Fibroblast of peridontal ligament (primary cell): ENCODE data around the gene TNS1.
A peak's percentile ranks its signal among the peaks of the same experiment; 100 is the strongest.

Experiments used
- DNase-seq: peaks from one replicate; pipeline ENCODE4 v3.0.0-alpha.2; 2010; ENCODE audit errors: extremely low read depth

TNS1 gene

DNA sequence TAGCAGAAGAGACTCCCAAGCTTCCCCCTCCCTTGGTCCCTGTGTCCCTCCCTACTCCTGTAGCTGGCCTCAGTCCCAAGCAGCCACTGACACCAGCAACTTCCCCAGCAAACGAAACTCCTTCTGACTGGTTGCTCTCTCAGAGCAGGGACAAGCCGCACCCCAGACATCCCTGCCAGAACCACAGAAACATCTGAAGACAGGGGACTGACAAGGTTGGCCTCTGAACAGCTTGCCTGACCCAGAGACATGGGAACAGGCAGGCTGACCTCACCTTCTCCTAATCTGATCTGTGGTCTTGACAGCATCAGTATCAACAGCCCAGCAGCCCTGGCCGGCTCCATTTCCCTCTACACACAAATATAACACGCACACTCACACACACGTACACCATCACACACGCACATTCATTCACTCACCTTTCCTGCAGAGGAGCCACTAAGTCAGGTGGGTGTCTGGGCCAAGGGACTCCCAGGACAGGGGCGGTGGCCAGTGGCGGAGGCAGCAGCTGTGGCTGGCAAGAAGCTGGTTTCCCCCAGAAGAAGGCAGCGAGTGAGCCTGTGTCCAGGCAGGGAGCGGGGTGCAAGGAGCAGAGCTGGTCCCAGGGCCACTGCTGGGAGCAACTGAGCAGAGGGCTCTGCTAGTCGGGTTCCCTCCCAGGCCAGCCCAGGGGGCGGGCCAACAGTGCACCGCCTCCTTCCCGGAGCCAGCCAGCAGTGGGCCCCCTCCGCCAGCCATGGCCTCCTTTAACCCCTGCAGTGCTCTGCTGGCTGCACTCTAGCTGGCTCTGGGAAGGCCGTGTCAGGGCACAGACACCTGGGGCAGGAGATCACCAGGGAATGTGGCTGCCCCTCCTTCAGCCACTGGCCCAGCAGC, 59.1 kb downstream of the TNS1 start:
- DNase-seq = peak; percentile 35

DNA sequence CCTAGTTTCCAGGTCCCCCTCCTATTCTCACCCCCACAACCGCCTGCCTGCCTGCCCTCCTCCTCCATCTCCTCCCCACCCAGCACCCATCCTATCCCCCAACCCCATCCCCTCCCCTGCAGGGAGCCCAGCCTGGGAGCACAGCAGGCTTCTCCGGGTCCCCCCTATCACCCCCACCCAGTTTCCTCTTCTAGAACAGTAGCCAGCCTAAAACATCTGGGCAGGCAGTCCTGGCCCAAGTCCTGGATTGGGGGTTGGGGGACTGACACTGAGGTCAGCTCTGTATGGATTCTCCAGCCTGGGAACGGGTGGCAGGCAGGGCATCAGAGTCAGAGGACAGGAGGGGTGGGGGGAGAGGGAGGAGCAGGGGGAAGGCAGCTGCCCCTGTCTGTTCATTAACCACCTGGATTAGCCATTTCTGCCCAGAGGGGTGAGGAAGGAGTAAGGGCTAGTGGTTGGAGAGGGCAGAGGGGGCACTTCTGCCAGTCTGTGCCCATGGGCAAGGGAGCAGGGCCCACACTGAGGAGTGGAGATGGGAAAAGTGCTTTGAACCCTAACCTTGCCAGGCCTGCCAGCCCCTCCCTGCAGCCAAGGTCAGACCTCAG, 60.0 kb downstream of the TNS1 start:
- DNase-seq = no peak

DNA sequence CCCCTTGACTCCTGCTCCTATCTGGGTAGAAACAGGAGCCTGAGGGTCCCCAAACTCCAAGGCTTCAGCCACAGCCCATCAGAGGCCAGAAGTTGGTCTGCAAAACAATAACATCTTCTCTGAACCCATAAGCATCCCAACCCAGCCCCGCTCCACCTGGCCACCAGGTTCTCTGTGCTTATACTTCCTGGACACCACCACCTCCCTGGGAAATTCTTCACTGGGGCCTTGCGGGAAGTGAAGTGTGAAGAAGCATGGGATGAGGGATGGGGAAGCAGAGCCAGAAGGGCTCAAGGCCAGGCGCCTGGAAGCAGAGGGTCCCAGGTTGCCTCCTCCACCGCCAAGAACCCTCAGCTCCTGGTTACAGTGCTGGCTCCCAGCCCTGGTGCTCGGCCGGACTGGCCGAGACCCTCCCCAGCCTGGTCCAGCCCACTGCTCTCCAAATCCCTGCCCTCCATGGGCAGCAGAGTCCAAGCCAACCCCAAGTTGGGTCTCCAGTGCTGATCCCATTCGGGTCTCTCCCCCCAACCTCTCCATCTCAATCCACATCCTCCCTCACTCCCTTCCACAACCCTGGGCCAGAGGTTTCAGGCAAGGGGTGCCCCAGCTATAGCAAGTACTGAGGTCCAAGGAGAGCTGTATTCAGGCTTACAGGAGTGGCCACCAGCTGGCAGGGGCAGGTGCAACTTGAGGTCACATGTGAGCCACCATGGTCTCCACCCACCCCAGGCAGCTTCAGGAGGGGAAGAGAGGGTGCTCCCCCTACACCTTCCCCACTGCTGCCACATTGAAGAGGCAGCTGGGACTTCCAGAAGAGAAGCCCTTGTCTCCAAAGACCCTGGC, 60.7 kb downstream of the TNS1 start:
- DNase-seq = no peak

DNA sequence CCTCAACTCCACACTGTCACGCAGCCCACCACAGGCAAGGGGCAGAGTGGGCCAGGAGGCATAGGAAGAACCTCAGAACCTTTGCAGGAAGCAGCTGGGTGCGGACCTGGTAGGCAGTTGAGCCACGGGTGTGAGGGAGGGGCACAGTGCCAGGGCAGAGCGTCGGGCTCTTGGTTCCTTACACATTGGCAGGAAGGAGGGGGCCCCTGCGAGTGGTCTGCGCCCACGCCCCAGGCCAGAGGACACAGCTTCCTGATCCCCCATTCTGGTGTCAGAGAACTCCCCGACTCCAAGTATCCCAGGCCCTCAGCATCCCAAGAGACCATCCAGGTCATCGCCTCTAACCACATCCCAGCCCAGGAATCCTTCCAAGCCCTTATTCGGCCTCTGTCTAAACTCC, 61.5 kb downstream of the TNS1 start:
- peak; percentile 44 for DNase-seq

DNA sequence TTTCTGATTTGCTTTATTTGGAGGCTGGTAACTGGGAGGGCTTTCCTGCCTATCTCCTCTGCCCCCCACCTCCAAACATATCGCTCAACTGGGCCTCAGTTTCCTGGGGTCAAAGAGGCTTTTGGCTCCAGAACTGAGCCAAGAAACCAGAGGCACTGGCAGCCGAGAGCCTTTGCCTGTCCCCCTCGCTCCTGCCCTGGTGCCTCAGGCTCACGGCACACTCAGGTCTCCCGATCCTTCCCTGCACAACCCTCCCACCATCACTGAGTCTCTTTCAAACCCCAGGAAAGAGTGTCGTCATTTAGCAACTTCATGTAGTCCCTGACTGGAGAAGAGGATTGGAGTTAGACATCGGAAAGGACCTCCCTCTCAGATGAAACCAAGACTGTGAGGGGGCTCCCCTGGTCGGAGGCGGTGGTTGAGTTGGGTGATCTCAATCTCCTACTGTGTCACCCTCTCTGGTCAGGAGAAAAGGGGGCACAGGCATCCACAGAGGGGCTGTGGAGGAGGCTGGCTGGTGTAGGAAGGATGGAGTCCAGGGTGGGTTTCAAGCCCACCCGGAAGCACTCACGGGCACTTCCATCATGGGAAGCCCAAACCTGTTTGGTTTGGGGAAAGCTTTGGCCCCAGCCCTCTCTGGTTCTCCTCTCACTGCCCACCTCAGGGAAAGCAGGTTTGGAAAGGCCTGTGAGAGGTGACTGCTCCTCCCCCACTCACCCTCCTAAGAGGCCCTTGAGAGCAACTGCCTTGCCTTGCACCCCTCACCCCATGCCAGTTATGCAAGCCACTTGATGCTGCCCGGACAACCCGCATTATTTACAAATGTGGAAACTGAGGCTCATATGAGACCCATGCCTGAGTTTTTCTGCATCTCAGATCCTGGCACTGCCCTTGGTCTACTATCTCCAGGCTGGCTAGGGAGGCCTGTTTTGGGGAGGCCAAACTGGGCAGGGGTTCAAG, 62.3 kb downstream of the TNS1 start:
- no peak for DNase-seq

DNA sequence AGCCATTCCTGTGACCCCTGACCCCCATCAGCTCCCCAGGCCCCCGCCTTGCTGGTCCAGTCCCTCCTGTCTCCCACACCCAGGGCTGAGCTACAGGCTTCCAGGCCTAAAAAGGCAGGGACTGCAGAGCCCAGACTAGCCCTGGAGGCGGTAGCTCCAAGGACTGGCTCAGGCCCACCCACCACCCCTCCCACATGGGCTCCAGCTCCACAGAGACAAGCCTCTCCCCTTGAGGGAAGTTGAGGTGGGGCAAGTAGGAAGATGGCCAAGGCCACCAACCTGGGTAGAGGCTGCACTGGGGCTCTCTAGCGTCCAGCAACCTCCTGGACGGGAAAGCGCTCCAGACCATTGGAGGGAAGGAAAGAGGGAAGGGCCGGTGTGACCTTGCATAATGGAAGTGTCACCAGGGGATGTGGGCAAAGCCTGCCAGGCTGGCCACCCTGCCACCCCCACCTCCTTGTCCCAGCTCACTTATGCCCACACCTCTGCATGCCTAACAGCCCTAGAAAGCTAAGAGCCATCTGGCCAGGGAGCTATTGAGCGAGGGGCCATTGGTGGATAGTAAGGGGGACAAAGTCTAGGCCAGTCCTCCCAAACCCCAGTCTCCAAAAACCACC, 63.1 kb downstream of the TNS1 start:
- no peak for DNase-seq

DNA sequence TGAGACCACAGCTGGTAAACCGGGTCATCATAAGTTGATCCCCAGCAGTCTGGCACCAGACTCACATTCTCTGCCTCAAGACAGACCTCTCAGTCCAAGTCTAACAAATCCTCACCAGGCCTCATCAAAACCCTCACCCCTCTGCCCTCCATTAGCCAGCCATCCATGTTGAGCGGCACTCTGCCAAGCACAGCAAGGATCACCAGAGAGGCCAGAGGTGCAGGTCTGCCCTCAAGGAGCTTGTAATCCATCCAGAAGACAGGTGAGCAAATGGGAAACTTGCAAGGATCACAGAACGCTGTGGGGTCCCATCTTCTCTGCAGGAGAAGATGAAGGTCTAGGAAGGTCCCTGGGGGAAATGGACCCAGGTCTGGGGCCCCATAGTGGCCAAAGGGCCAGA, 63.6 kb downstream of the TNS1 start:
- DNase-seq = no peak

DNA sequence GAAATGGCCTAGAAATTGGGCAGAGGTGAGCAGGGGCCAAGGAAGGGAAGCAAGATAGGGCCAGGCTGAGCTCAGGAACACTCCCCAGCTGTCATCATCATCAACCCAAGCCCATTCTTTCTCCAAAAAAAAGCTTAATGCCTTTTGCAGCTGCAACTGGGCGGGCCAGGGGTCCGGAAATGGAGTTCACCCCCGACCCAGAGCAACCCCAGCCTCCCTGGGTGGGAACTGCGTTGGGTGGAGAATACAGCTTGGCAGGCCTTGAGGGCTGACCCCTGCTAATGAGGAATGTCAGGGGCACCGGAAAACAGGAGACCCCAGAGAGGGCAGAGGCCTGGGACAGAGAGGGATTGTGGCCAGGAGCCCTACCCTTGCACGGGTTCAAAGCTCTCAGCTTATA, 64.8 kb downstream of the TNS1 start:
- no peak for DNase-seq

DNA sequence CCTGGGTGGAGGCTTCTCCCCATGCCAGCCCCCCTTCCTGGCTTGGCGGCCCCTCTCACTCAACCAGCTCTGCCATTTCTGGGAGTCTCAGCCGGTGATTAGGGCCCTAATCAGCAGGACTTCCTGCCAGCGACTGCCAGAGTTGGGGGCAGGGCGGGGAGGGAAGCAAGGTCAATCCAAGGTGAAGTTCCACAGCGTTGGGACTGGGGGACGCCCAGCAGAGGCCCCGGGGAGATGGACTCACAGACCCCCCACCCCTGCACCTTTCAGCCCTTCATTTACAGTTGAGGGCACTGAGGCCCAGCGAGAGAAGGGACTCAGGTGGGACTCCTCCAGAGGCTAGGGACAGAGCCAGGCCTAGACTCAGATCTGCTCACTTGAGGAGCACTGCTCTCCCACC, 65.3 kb downstream of the TNS1 start:
- DNase-seq = no peak

DNA sequence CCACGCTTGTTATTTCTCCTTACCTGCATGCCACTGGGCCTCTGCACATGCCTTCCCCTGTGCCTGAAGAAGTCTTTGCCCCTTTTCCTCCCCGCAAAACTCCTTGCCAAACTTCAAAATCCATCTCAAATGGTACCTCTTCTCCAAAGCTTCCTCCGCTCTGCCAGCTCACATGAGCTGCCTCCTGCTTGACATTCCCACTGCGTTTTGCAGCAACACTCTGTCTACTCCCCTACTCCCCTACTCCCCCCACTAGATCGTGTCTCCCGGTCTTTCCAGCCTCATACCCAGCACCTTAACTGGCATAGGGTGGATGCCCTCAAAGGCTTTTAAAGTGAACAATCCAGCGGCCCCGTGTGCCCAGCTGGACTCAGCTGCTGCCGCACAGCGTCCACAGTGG, 65.8 kb downstream of the TNS1 start:
- no peak for DNase-seq

DNA sequence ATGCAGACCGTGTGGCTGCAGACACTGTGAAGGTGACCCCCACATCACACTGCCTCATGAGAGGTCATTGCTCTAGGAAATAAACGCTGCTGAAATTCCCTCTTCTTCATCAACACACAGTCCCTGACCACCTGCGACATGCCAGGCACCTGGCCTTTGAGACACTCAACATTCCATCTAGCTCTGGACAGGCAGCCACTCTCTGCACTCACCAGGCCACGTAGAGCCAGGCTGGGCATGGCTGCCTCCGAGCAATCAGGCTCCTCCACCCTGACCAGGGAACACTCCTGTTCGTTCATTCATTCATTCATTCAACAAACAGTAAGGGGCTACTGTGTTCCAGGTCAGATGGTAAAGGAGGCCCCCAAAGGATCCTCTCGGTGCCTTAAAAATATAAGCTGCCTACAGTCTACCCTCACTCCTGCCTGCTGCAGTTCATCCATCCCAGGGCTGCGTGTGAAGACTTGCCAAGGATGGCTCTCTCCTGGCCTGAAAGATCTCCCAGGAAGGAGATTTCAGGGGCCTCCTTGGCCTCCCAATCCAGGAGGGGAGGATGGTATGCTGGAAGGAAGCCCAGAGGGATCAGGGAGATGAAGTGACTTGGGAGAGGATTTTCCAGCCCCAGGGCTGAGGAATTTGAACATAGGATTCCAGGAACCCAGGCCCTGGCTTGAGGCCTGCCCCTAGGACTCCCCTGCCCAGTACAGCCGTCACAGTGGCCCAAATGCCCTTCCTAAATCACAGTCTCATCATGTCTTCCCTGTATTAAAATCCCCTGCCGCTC, 66.7 kb downstream of the TNS1 start:
- peak; percentile 47 for DNase-seq

DNA sequence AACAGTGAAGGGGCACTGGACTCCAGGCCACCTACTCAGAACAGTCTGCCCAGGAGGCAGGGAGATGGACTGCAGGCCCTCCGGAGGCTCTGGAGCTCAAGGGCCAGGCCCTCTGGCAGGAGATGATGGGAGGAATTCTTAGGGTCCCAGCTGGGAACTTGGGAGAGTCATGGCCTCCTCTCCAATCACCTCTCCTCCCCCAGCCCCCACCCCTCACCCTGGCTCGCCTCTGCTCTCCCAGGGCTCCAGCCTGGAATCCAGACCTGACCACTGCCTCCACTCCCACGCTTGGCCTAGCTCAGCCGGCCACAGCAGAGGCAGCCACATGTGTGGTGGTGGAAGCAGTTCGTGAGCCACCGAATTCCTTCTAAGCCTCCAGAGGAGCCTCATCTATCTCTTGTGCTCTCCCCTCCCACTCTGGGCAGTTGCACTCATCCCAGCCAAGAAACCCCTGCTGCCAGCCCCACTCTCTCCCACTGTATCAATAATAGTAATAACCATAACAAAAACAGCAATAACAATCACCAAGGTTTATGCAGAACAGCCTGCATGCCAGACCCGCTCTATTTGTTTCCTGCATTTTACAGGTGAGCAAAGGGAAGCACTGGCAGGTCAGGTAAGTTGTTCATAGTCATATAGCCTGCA, 67.4 kb downstream of the TNS1 start:
- peak; percentile 56 for DNase-seq

DNA sequence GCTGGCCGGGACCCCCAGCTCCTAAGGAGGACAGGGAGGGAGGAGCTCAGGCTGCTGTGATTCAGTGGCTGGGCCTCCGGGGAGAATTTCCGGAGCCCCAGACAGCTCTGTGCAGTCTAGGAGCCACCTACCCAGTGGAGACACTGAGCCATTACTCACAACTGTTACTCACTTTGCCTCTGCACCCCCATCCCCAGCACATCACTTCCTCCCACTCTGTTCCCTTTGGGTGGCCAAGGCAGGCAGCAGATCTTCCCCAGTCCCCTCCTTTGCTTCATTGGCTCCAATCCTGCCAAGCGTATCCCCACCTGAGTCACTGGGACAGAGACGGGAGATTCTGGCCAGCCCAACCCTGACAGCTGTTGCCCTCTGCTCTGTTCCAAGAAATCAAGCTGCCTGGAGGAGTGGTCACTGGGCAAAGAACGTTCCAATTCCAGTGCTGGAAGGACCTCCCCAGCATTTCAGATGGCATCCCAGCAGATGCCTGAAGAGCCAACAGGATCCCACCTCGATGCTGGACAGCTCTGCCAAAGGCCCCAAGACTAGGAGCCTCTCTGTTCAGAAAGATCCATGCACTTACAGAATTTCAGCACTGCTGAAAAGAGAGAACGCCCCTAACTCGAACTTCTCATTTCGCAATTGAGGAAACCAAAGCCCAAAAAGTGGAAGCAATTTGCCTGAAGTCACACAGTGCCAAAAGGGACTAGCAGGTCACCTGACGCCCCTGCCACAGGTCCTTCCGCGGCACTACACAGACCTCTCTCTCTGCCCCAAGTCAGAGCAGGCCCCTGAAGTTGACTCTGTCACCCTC, 68.3 kb downstream of the TNS1 start:
- DNase-seq = peak; percentile 72

DNA sequence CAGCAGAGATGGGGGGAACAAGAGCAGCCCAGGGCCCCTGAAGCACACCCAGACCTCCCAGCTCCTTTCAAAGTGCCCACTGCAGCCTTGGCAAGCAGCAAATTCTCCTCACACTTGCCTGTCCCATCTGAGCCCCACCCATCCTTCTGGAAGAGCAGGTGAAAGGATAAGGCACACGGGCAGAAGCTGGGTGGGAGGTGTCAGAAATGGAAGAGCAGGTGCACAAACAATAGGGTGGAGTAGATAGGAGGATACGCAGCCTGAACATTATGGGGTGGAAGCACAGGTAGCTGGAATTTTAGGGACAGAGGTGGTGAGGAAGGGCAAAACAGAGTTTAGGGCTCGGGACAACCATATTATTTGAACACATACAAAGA, 69.2 kb downstream of the TNS1 start:
- DNase-seq = no peak

DNA sequence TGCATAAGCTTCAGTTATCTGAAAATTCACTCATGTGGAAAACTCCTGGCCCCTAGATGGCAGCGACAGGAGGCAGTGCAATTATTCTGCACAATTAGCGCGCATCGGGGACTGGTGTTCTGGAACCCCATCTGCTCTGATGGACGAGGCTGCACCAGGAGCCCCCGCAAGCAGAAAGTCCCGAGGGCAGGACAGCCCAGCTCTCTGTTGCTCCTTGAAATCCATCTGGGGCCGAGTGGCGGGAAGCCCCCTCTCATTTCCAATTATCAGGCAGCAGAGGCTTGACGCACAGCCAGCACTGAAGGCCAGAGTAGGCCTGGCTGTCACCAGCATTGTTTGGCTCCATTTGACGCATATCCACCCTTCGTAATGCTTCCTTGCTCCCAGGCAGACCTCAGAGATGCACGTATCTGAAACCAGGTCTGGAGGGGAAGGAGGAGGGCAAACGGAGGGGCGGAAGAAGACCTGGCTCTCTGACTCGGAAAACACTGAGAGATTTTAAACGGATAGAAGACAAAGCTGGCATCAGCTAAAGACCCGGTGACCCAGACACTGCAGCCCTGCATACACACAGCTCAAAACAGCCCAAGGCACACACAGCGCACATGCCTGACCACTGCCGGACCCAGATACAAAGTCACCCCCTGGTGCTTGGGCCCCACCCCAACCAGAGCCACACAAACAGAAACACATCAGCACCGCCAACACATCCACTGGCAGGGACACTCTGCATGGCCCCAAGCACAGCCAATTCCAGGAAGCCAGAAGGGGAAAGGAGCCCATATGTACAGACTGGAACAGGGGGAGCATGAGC, 69.8 kb downstream of the TNS1 start:
- no peak for DNase-seq

DNA sequence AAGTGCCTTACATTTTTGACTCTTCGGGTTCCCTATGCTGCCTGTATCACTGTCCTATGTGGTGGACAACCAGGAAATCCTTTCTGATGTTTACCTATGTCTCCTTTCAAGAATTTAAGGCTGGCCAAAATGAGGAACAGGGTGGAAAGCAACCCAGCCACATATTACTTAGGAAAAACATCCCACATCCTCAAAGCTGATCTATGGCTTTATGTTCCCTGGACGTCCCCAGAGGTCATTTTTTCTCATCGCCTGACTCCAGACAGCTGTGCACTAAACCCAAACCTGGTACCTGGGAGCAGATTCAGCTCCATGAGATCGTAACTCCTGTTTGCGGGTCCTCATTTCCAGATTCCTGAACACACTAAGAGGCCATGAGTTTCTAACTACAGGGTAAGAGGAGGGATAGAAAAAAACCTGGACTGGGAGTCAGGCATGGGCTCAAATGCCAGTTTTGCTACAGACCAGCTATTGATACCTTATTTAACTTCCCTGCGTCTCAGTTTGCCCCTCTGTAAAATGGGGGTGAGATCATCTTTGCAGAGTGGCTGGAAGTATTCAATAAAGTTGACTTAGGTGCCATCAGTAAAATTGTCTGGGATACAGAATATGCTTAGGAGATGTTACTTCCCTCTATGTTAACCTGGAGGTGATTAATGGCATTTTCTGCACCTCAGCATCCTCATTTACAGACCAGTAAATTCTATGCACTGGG, 70.8 kb downstream of the TNS1 start:
- no peak for DNase-seq
